AG09309 (cell line): ENCODE data around the gene MICAL3.

Experiments
- DNase-seq: peaks from one replicate; pipeline ENCODE4 v3.0.0-alpha.2; 2010; ENCODE audit warnings: low read depth
- H3K4me3 ChIP-seq: 2 replicates; pipeline ENCODE4 v1.5.1; 2011; ENCODE audit warnings: mild to moderate bottlenecking, low read depth, low read length, moderate library complexity; ENCODE audit not compliant: control insufficient read depth
- TF ChIP-seq, protein P1 (sequence below): IDR thresholded peaks from 2 replicates; pipeline ENCODE4 v1.5.1; 2011; ENCODE audit warnings: mild to moderate bottlenecking, low read depth, low read length, inconsistent platforms; ENCODE audit not compliant: insufficient read depth, control insufficient read depth; ENCODE audit errors: missing control alignments

Gene MICAL3

DNA sequence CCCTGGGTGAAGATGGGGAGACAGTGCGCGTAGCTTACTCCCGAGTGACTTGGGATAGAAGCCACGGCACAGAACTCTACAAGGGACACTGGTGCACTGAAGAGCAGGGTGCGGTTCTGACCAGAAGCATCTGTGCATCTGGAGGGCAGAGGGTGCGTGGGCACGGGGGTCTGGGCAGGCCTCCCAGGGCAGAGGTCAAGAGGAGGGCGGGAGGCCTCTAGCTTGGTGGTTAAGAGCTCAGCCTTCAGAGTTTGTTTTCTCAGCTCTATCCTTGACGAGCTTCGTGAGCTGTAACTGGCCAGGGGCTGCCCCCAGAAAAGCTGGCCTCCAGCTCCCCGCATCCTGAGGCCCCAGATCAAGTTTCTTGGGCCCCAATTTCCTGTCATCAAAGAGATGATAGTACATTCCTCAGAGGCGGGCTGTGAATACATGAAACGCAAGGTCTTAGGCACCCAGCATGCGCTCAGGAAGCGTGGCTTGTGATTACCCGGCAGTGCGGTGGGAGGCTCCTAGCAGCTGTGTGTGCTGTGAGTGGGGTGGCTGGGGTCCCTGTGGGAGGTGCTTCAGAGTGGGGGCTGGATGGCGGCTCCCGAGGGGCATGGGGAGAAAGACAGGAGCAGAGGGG is 244.1 kb downstream of the MICAL3 start:
- no peak for DNase-seq
- TF ChIP-seq, protein P1, sequence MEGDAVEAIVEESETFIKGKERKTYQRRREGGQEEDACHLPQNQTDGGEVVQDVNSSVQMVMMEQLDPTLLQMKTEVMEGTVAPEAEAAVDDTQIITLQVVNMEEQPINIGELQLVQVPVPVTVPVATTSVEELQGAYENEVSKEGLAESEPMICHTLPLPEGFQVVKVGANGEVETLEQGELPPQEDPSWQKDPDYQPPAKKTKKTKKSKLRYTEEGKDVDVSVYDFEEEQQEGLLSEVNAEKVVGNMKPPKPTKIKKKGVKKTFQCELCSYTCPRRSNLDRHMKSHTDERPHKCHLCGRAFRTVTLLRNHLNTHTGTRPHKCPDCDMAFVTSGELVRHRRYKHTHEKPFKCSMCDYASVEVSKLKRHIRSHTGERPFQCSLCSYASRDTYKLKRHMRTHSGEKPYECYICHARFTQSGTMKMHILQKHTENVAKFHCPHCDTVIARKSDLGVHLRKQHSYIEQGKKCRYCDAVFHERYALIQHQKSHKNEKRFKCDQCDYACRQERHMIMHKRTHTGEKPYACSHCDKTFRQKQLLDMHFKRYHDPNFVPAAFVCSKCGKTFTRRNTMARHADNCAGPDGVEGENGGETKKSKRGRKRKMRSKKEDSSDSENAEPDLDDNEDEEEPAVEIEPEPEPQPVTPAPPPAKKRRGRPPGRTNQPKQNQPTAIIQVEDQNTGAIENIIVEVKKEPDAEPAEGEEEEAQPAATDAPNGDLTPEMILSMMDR: no peak
- no peak overlapping the region for H3K4me3 ChIP-seq

DNA sequence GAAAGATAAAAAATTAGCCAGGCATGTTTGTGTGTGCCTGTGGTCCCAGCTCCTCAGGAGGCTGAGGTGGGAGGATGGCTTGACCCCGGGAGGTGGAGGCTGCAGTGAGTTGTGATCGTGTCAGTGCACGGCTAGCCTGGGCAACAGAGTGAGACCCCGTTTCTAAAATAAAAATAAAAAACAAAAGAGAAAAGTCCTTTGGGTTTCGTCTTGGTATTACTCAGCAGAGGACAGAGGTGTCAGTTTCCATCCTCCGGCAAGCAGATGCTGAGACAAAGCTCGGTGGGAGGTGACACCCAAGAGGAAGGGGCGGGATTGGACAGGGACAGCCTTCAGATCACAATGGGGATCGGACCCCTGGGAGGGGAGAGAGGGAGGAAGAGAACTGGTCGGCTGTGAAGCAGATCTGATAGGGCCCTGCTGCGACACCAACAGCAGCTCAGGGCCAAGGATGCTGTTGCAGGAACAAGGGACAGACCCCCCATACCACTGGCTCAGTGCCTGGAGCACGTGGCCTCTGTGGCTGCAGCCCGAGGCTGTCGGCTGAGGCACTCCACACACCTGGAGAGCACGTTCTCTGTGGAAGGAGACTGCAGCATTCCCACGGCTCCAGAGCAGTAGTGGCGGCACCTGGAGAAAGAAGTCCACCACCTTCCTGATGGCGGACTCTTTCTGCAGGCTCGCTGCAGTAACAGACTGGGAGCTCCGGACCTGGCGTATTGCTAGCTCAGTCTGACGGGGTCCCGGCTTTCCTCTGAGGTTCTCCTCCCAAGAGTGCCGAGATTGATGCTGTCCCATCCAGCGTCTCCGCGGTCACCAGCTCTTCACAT is 244.9 kb downstream of the MICAL3 start:
- no peak for DNase-seq
- TF ChIP-seq, protein P1: no peak
- no peak overlapping the region for H3K4me3 ChIP-seq

DNA sequence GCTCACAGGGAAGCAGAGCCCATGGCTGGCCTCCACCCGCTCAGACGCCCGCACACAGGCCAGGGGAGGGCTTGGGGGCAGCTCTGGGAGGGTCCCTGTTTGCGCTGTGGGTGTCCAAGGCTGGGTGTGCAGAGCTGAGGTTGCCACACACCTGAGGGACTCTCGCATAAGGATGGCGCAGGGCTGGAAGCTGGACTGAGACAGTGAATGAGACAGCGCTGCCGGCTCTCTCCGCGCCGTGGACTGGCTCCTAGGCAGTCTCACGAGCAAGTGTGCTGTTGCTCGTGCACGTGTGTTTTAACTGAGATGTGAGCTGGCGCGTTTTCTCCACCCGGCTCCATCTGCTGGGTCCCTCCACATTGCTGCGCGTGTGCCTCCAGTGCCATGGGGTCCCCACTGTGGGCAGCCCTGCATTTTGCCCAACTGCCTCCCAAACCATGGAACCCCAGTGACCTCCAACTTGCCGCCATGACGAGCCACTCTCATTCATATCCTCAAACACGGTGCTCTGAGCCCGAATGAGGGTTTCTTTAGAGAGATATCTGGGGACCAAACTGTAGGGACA is 245.9 kb downstream of the MICAL3 start:
- no peak for DNase-seq
- TF ChIP-seq, protein P1: no peak
- H3K4me3 ChIP-seq: no peak overlapping the region

DNA sequence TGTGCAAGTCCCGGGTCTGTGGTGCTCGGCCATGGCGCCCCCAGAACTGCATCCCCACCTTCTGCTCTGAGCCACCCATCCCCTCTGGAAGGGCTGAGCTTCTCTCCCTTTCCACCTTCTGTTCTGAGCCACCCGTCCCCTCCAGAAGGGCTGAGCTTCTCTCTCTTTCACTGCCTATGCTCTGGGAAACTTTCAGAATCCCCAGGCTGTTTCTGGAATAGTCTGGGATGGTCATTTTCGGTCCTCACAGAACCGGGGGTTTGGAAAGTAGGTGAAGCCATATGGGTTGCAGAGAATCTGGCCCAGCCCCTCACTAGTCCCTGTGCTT is 246.7 kb downstream of the MICAL3 start:
- TF ChIP-seq, protein P1: no peak
- DNase-seq: no peak
- H3K4me3 ChIP-seq: no peak overlapping the region

DNA sequence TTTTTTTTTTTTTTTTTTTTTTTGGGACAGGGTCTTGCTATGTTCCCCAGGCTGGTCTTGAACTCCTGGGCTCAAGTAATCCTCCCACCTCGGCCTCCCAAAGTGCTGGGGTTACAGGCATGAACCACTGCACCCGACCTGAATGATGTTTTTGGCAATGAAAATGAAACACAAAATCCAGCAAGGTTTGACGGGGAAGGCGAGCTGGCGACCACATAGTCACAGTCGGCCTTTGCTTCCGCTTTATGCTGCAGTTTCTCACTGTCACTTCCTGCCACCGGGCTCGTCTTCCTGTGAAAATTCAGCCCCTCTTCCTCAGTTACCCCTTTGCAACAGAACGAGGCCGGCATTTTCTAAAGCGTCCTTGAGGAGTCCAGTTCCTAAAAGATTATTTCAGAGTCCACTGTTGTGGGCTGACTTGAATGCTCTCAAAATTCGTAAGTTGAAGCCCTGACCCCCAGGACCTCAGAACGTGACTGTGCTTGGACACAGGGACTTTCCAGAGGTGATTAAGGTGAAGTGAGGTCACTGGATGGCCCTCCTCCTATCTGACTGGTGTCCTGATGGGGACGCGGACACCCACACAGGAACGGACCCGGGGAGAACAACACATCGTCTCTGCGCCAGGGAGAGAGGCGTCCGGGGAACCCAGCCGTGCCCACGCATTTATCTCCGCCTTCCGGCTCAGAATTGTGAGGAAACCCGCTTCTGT is 247.2 kb downstream of the MICAL3 start:
- TF ChIP-seq, protein P1: no peak

DNA sequence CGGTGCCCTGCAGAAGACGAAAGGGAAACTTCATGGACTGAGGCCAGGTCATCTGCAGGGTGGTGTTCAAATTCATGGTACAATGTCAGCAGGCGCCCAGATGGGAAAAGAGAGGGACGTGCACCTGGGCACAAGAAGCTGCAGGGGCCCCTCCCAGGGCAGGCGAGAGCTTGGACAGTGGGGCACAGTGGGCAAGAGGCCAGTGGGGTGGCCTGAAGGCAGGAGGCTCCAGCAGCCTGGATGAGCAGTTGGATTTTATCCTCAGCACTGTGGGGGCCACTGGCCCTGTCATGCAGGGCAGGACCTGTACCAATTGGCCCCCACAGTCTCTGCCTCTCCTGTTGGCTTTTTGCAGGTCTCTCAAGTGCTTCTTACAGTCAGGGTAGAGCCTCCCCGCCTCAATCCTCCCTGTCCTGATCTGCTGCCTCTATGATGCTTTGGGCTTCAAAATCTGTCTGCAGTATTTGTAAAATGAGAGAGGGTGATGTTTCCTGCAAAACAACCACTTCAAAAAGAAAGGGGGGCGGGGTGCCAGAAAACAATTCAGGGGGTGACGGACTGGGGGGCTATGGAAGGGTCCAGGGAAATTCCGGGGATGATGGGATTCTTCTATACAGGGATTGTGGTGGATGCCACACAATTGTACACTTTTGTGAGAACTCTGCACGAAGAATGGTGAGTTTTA is 248.4 kb downstream of the MICAL3 start:
- TF ChIP-seq, protein P1: no peak
- no peak overlapping the region for H3K4me3 ChIP-seq

More for the DNA sequence above, 247.2 kb downstream of the MICAL3 start:
- no peak for DNase-seq
- H3K4me3 ChIP-seq: no peak overlapping the region

More for the DNA sequence above, 248.4 kb downstream of the MICAL3 start:
- no peak for DNase-seq
